ENCODE measurements around the gene MYBBP1A.

MYBBP1A gene

GRCh38 chr17:4569591-4569990 is 14.4 kb upstream of the MYBBP1A start:
- no peak for DNase-seq

GRCh38 chr17:4566785-4567184 is 11.6 kb upstream of the MYBBP1A start:
- DNase-seq, result peak; percentile 79

GRCh38 chr17:4565209-4566141 is 10.3 kb upstream of the MYBBP1A start:
- peak; percentile 79 for DNase-seq

GRCh38 chr17:4562015-4562969 is 7.1 kb upstream of the MYBBP1A start:
- DNase-seq, result no peak

GRCh38 chr17:4560837-4561256 is 5.7 kb upstream of the MYBBP1A start:
- DNase-seq, result no peak

- DNase-seq, result no peak
Measured at GRCh38 chr17:4560421-4560820, 5.2 kb upstream of the MYBBP1A start, which contains the start of gene GGT6. GGT6 (minus strand) TSS chr17:4560577; CDS start chr17:4560521, 56 bp downstream.

GRCh38 chr17:4559966-4560365 is 4.8 kb upstream of the MYBBP1A start:
- no peak for DNase-seq

- no peak for DNase-seq
Measured at GRCh38 chr17:4559139-4559791, 4.1 kb upstream of the MYBBP1A start.

- no peak for DNase-seq
Measured at GRCh38 chr17:4558347-4558971, 3.3 kb upstream of the MYBBP1A start.

GRCh38 chr17:4557626-4558346 is 2.6 kb upstream of the MYBBP1A start:
- DNase-seq, result no peak

- DNase-seq, result no peak
Measured at GRCh38 chr17:4556996-4557395, 1.8 kb upstream of the MYBBP1A start.

- DNase-seq, result no peak
Measured at GRCh38 chr17:4555873-4556759, 932 bp upstream of the MYBBP1A start.

- DNase-seq, result no peak
Measured at GRCh38 chr17:4554441-4554996, 665 bp downstream of the MYBBP1A start.

GRCh38 chr17:4553669-4554068 is 1.5 kb downstream of the MYBBP1A start:
- no peak for DNase-seq

- no peak for DNase-seq
Measured at GRCh38 chr17:4551796-4552525, 3.2 kb downstream of the MYBBP1A start.

- DNase-seq, result no peak
Measured at GRCh38 chr17:4551141-4551540, 4.0 kb downstream of the MYBBP1A start.

GRCh38 chr17:4550534-4551039 is 4.6 kb downstream of the MYBBP1A start:
- DNase-seq, result no peak

- DNase-seq, result no peak
Measured at GRCh38 chr17:4549781-4550533, 5.2 kb downstream of the MYBBP1A start.

Data from retina (tissue), 1 donor.